ENCODE results near the gene UTS2B.

UTS2B gene

GRCh38 chr3:191282251-191283185 lies 47.8 kb downstream of the UTS2B start:
- Histone ChIP-seq H3K36me3 (ENCODE audit: control insufficient read depth in 1 of 2, insufficient read depth in 2 of 2, low read depth in 1 of 2, low read length in 2 of 2) (no peaks in the 10 kb centered on the region), H3K4ac (ENCODE audit: low read depth in 1 of 2, low read length in 2 of 2) (no peak overlapping the region), H3K4me2 (ENCODE audit: low read length, poor library complexity, severe bottlenecking) (no peak overlapping the region), H4K8ac (ENCODE audit: low read length) (no peak overlapping the region), H2BK120ac (ENCODE audit: low read depth, low read length) (no peak overlapping the region), H3K23ac (ENCODE audit: low read length in 2 of 2) (no peak overlapping the region), H2BK15ac (ENCODE audit: low read depth, poor library complexity, severe bottlenecking) (no peak overlapping the region), H3K4me3 (ENCODE audit: insufficient read depth in 1 of 2, low read depth in 1 of 2, low read length in 2 of 2) (peak overlapping the region in 1 of 2 experiments; percentile 13), H3K27ac (ENCODE audit: low read length, poor library complexity, severe bottlenecking) (no peak overlapping the region), H3K27me3 (ENCODE audit: control insufficient read depth in 1 of 2, insufficient read depth in 1 of 2, low read length in 2 of 2) (no peaks in the 10 kb centered on the region), H2BK12ac (ENCODE audit: low read length in 2 of 2) (no peak overlapping the region), H3K9ac (ENCODE audit: low read length) (peak overlapping the region; percentile 57), H2AK5ac (ENCODE audit: low read length, severe bottlenecking) (no peak overlapping the region), H3K79me1 (replicated peaks; ENCODE audit: low read length, poor library complexity, severe bottlenecking) (no peaks in the 10 kb centered on the region), H3K14ac (ENCODE audit: low read length in 2 of 2) (no peak overlapping the region), H2AFZ (ENCODE audit: low read depth, low read length) (no peak overlapping the region), H3K9me3 (ENCODE audit: control insufficient read depth, low read length) (no peaks in the 10 kb centered on the region), H3K4me1 (ENCODE audit: control insufficient read depth, insufficient read depth, low read depth, low read length) (no peaks in the 10 kb centered on the region), H2BK5ac (ENCODE audit: low read depth, low read length, poor library complexity, severe bottlenecking) (no peak overlapping the region), H4K91ac (ENCODE audit: low read length) (no peak overlapping the region), H3K18ac (ENCODE audit: low read depth in 1 of 2, low read length in 2 of 2) (no peak overlapping the region)
- WGBS = 100% methylated on average over 2 of the region's 4 CpGs
- no peak for DNase-seq

- Histone ChIP-seq H3K36me3 (ENCODE audit: control insufficient read depth in 1 of 2, insufficient read depth in 2 of 2, low read depth in 1 of 2, low read length in 2 of 2) (no peaks in the 10 kb centered on the region), H2AK5ac (ENCODE audit: low read length, severe bottlenecking) (no peak overlapping the region), H3K23ac (ENCODE audit: low read length in 2 of 2) (no peak overlapping the region), H3K18ac (ENCODE audit: low read depth in 1 of 2, low read length in 2 of 2) (no peak overlapping the region), H3K27ac (ENCODE audit: low read length, poor library complexity, severe bottlenecking) (no peak overlapping the region), H3K4ac (ENCODE audit: low read depth in 1 of 2, low read length in 2 of 2) (no peak overlapping the region), H4K91ac (ENCODE audit: low read length) (no peak overlapping the region), H2AFZ (ENCODE audit: low read depth, low read length) (no peak overlapping the region), H3K27me3 (ENCODE audit: control insufficient read depth in 1 of 2, insufficient read depth in 1 of 2, low read length in 2 of 2) (no peaks in the 10 kb centered on the region), H3K79me1 (replicated peaks; ENCODE audit: low read length, poor library complexity, severe bottlenecking) (no peaks in the 10 kb centered on the region), H4K8ac (ENCODE audit: low read length) (no peak overlapping the region), H3K9ac (ENCODE audit: low read length) (no peak overlapping the region), H2BK120ac (ENCODE audit: low read depth, low read length) (no peak overlapping the region), H3K14ac (ENCODE audit: low read length in 2 of 2) (no peak overlapping the region), H3K4me3 (ENCODE audit: insufficient read depth in 1 of 2, low read depth in 1 of 2, low read length in 2 of 2) (no peak overlapping the region), H2BK5ac (ENCODE audit: low read depth, low read length, poor library complexity, severe bottlenecking) (no peak overlapping the region), H3K4me1 (ENCODE audit: control insufficient read depth, insufficient read depth, low read depth, low read length) (no peaks in the 10 kb centered on the region), H3K4me2 (ENCODE audit: low read length, poor library complexity, severe bottlenecking) (no peak overlapping the region), H2BK12ac (ENCODE audit: low read length in 2 of 2) (no peak overlapping the region), H2BK15ac (ENCODE audit: low read depth, poor library complexity, severe bottlenecking) (no peak overlapping the region), H3K9me3 (ENCODE audit: control insufficient read depth, low read length) (no peaks in the 10 kb centered on the region)
- DNase-seq = no peak
Measured at GRCh38 chr3:191280882-191281281, 49.4 kb downstream of the UTS2B start.

- no peaks in the 10 kb centered on the region for H3K9me3 ChIP-seq (ENCODE audit: control insufficient read depth, low read length)
- 75% methylated on average over 1 of the region's 1 CpG for WGBS
Measured at GRCh38 chr3:191280111-191280510, 50.2 kb downstream of the UTS2B start.

GRCh38 chr3:191275751-191276150 lies 54.6 kb downstream of the UTS2B start:
- Histone ChIP-seq H3K9ac (ENCODE audit: low read length) (no peak overlapping the region), H3K36me3 (ENCODE audit: control insufficient read depth in 1 of 2, insufficient read depth in 2 of 2, low read depth in 1 of 2, low read length in 2 of 2) (no peaks in the 10 kb centered on the region), H3K27ac (ENCODE audit: low read length, poor library complexity, severe bottlenecking) (no peak overlapping the region), H2BK12ac (ENCODE audit: low read length in 2 of 2) (no peak overlapping the region), H4K91ac (ENCODE audit: low read length) (no peak overlapping the region), H3K14ac (ENCODE audit: low read length in 2 of 2) (no peak overlapping the region), H3K23ac (ENCODE audit: low read length in 2 of 2) (no peak overlapping the region), H3K4me3 (ENCODE audit: insufficient read depth in 1 of 2, low read depth in 1 of 2, low read length in 2 of 2) (no peak overlapping the region), H4K8ac (ENCODE audit: low read length) (no peak overlapping the region), H2AK5ac (ENCODE audit: low read length, severe bottlenecking) (no peak overlapping the region), H3K4ac (ENCODE audit: low read depth in 1 of 2, low read length in 2 of 2) (no peak overlapping the region), H3K79me1 (replicated peaks; ENCODE audit: low read length, poor library complexity, severe bottlenecking) (no peaks in the 10 kb centered on the region), H3K27me3 (ENCODE audit: control insufficient read depth in 1 of 2, insufficient read depth in 1 of 2, low read length in 2 of 2) (no peaks in the 10 kb centered on the region), H3K9me3 (ENCODE audit: control insufficient read depth, low read length) (peaks cover 2% of the 10 kb centered on the region), H3K4me1 (ENCODE audit: control insufficient read depth, insufficient read depth, low read depth, low read length) (no peaks in the 10 kb centered on the region), H3K18ac (ENCODE audit: low read depth in 1 of 2, low read length in 2 of 2) (no peak overlapping the region), H2BK5ac (ENCODE audit: low read depth, low read length, poor library complexity, severe bottlenecking) (no peak overlapping the region), H3K4me2 (ENCODE audit: low read length, poor library complexity, severe bottlenecking) (no peak overlapping the region), H2BK15ac (ENCODE audit: low read depth, poor library complexity, severe bottlenecking) (no peak overlapping the region), H2AFZ (ENCODE audit: low read depth, low read length) (no peak overlapping the region), H2BK120ac (ENCODE audit: low read depth, low read length) (no peak overlapping the region)
- no peak for DNase-seq

More at GRCh38 chr3:191280111-191280510, 50.2 kb downstream of the UTS2B start:
- H3K4ac ChIP-seq (ENCODE audit: low read depth in 1 of 2, low read length in 2 of 2) = no peak overlapping the region
- H4K8ac ChIP-seq (ENCODE audit: low read length) = no peak overlapping the region
- H3K27me3 ChIP-seq (ENCODE audit: control insufficient read depth in 1 of 2, insufficient read depth in 1 of 2, low read length in 2 of 2) = no peaks in the 10 kb centered on the region
- H3K4me1 ChIP-seq (ENCODE audit: control insufficient read depth, insufficient read depth, low read depth, low read length) = no peaks in the 10 kb centered on the region
- no peak overlapping the region for H2AK5ac ChIP-seq (ENCODE audit: low read length, severe bottlenecking)
- H3K4me3 ChIP-seq (ENCODE audit: insufficient read depth in 1 of 2, low read depth in 1 of 2, low read length in 2 of 2) = no peak overlapping the region
- no peak overlapping the region for H2AFZ ChIP-seq (ENCODE audit: low read depth, low read length)
- no peak overlapping the region for H2BK120ac ChIP-seq (ENCODE audit: low read depth, low read length)
- H3K23ac ChIP-seq (ENCODE audit: low read length in 2 of 2) = no peak overlapping the region
- no peak overlapping the region for H2BK15ac ChIP-seq (ENCODE audit: low read depth, poor library complexity, severe bottlenecking)
- no peak for DNase-seq
- no peak overlapping the region for H3K14ac ChIP-seq (ENCODE audit: low read length in 2 of 2)
- H3K4me2 ChIP-seq (ENCODE audit: low read length, poor library complexity, severe bottlenecking) = no peak overlapping the region
- no peak overlapping the region for H3K9ac ChIP-seq (ENCODE audit: low read length)
- no peak overlapping the region for H3K18ac ChIP-seq (ENCODE audit: low read depth in 1 of 2, low read length in 2 of 2)
- H2BK5ac ChIP-seq (ENCODE audit: low read depth, low read length, poor library complexity, severe bottlenecking) = no peak overlapping the region
- no peak overlapping the region for H4K91ac ChIP-seq (ENCODE audit: low read length)
- H3K79me1 ChIP-seq (replicated peaks; ENCODE audit: low read length, poor library complexity, severe bottlenecking) = no peaks in the 10 kb centered on the region
- H3K27ac ChIP-seq (ENCODE audit: low read length, poor library complexity, severe bottlenecking) = no peak overlapping the region
- H3K36me3 ChIP-seq (ENCODE audit: control insufficient read depth in 1 of 2, insufficient read depth in 2 of 2, low read depth in 1 of 2, low read length in 2 of 2) = no peaks in the 10 kb centered on the region
- H2BK12ac ChIP-seq (ENCODE audit: low read length in 2 of 2) = no peak overlapping the region

All from mesenchymal stem cell (in vitro differentiated cells and primary cell).